DMS79 treated with DMSO at 0.1 percent for 48 hours (cell line): ENCODE results near the gene ITGB7.

Experiments
- DNase-seq: peaks from one replicate; lab custom pipeline; 2025; lab: John Stamatoyannopoulos, UW

Gene ITGB7

GRCh38 chr12:53196486-53196885 lies 10.6 kb downstream of the ITGB7 start:
- no peak for DNase-seq

DNA sequence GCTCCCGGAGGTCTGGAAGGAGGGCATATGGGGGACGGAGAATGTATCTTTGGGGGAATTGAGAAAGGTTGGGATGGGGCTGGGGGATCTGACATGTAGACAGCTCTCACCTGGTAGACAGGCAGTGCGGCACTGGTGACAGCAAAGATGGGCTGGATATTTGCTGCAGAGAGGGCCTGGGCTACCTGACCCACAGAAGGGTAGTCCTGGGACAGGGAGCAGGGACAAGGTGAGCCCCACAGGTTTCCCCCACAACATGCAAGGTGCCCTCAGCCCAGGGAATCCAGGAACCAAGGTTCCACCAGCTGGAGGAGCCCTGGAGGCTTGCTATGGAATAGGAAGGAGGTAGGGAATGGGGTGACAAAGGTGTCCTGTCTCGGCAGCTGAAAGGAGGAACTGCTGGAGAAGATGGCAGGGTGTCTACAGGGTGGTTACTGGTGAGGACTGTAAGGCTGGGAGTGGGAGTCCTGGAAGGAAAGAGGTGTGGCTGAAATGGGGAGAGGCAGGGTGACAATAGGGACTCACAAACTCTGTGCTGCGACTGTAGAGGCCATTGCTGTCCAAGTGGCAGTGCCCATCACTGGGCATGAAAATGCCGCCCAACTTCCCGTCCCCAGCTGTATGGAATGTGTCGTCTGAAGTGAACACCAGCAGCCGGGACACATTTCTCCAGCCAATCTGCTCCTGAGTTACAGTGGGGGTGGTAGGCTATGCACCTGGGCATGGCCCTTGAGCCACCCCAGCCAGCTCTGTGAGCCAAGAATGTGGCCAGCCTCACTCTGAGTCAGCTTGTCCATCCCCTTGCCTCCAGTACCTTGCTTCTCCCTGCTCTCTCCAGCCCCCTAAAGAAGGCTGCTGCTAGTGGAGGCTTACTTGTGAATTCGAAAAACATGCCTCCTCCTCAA lies 11.3 kb downstream of the ITGB7 start:
- no peak for DNase-seq

DNA sequence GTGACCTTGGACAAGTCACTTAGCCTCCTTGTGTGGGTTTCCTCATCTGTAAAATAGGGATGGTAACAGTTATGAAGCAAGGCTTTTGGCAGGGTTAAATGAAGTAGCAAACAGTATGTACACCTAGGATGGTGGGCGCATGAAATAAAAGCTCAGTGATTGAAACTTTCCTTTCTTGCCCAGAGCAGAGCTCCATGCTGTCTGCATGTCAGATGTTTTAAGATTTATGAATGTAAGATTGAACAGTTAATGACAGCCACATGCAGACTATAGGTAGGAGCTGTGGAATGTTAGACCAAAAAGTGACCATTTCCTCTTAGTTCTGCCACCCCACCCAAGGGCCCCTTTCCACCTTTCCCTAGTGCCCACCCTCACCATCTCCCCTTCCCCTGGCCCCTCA lies 12.1 kb downstream of the ITGB7 start:
- no peak for DNase-seq

DNA sequence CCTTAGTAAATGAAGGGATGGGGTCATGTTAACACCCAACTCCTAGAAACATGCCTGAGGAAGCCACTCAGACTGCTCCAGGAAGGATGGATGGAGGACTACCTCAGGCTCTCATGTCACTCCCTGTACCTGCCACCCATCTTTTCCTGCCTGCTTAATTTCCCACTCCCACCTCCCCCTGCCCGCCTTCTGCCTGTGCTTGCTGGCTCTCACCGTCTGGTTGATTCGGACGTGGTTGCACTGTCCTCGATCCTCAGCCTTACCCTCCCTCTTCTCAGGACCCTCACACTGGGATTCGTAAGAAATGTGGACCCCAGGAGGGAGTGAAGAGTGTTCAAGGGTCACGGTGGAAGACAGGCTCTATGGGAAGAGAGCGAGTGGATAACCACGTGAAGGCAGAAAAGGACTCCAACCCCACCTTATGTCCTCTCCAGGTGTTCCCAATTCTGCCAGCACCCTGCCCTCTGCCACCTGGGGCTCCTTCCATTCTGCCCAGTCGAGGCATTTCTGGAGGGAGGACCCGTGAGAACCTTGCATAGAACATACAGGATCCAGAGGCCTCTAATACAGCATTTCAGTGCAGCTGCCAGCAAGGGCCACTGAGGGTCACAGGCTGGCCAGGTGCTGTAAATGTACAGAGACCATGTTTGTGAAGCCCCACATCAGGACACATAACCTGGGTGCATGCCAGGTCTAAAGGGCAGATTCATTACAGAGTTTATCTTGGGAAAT lies 12.9 kb downstream of the ITGB7 start:
- no peak for DNase-seq

DNA sequence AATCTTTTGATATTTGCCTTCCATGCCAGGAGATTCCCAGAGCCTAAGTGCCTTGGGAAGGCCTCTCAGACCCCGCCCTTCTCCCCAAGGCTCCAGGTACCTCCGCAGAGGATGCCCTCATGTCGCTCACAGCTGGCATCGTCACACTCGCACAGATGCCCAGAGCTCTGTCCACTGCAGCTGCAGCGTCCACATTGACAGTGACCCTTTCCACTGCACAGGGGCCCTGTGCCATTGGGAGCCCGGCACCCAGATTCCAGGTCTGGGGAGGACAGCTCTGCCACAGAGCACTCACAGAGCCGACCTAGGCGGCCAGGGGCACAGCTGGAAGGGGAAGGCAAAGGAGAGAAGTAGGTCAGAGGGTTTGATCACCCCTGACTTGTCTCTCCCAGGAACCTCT lies 14.0 kb downstream of the ITGB7 start:
- DNase-seq, result no peak

DNA sequence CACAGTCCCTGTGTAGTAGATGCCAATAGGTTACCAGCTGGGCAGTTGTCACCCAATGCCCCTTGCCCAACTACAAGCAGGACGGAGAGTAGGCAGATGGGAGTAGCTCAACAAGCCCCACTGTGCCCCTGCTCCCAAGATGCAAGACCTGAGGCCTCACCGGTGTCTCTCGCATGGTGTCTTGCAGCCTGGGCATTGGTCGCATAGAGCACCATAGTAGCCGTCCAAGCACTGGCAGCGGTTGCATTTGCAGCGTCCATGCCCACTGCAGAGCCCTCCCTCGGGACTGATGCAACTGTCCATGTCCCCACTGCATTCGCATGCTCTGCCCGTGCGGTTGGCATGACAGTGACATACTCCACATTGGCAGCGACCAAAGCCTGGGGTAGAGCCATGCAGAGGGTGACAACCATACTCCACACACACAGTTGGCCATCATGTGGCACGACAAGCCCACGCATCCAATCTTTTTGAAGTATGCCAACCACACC lies 14.5 kb downstream of the ITGB7 start:
- no peak for DNase-seq

DNA sequence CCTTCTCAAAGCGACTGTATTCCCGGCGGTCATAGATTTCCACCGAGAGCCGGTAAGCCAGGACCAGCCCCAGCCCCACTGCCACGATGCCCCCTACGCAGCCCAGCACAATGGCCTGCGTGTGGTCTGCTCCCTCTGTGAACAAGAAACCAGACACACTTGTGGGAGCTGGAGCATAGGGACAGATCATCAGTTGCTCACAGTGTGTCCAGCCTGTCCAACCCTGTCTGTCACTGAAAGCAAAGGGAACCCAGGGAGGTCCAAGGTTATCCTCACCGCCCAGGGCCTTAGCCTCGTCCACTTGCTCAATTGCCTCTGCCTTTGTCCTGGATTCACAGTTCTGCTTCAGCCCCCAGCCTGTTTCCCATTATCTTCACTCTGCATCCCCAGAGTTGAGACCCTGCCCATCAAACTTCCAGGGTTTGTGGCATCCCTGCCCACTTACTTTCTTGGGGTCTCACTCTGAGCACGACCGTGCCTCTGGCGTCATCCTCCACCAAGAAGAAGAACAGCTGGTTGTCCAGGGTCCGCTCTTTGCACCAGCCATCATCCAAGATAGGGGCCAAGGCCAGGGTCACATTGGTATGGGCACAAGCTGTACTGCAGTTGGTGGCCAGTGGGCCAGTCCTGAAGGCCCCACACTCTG lies 15.0 kb downstream of the ITGB7 start:
- no peak for DNase-seq

DNA sequence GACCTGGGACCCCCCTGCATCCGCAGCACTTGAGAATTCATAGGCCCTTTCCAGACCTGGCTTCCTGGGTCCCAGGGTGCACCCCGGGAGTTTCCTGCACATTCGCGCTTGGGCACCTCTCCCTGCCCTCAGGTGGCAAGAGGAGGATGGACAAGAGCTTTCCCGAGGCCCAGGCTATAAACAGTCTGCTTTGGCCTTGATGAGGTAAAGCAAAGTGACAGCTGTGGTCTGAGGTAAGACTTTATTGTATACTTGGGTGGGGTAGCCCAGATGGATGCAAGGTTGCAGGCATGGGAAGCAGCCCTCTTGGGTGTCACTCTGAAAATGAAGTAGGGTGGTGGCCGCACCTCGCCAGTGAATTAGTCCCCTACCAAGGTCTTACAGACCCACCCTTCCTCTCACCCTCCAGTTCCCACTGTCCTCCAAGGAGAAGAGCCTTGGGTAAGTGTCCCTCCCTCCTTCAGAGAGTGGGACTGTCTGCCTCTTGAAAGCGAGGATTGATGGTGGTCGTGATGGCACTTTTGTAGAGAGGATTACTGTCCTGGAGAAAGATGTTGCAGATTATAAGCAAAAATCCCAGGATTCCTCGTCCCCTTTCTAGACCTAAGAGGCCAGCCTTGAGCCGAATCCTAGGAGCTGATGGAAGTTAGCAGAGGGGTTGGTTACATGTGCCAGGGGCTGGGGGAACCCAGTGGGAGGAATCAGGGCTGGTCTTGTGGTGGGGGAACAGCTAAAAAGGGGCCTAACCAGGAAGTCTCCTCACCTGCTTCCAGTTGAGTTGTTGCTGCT lies 15.8 kb downstream of the ITGB7 start:
- DNase-seq, result no peak

DNA sequence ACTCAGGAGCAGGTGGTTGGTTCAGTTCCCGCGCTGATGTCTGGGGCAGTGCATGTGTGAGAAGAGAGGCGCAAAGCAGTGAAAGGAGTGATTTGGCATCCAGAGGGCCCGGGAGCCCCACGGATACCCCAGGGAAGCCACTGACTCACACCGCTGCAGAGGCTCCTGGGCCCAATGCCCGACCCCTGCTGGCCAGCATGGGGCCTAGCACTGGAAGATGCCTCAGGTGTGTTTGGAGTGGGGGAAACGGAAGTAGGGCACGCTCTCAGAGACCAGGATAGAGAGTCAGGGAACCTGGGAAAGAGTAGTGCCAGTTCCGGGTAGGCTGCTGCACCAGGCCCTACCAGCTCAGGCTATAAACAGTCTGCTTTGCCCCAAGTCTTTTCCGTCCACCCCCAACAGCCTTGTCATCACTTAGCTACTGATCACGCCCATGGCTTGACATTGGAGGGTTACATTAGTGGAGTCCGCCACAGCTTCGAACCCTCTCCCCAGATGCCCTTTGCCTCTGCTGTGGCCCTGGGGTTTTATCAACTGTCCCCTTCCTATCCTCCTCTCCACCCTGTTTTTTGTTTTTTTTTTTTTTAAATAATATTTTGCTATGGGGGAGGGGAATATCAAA lies 16.8 kb downstream of the ITGB7 start:
- DNase-seq, result peak; percentile 18

DNA sequence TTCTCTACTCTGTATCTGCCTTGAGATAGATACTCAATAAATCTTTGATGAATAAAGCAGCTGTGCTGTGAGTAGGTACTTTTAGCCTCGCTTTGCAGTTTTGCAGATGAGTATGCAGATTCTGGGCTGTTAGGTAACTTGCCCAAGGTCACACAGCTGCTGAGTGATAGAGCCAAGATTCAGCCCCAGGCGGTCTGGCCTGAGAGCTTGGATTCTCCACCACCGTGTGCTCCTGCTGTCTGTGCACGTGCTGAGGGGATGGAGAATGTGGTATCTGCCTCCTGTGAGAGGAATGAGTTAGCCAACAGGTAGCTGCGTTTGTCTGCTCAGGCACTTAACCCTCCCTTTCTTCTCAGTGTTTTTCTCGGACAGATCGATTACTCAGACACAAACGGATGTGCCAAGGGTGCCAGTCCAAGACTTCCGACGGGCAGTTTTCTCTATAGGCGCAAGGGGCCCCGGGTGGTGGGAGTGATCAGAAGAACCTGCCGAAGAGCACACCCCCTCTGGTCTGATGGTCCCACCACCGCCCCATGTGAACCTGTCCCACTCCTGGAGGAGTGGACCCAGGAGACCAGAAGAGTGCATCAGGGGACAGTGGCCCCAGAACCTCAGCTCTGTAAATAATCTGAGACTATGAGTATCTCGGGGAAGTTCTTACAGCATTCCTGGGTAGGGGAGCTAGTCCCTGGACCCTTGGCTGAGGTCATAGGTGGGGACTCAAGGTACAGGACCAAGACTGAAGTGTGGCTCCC lies 19.7 kb downstream of the ITGB7 start:
- DNase-seq, result no peak

- no peak for DNase-seq
These were observed 20.3 kb downstream of the ITGB7 start for GRCh38 chr12:53186745-53187144.

DNA sequence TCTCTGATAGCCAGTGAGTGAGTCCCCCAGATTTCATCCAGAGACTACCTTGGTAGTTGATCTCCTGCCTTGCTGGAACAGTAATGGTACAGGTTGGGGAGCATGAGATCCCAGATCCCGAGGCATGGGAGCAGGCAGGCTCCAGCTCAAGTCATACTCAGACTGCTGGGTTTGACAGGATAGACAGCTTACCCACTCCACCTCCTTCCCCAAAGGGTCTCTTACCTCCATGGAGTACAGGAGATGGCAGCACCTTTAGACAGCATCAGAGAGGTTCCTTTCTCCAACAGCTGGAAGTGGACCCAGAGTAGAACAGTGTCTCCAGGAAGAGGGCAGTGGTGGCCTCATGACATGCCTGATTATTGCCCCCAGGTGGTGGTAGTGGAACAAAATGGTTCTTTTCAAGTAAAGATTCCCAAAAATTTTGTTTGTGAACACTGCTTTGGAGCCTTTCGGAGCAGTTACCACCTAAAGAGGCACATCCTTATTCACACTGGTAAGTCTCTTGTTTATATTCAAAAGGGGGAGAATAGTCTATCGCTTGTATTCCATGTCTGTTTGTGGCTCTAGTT lies 21.4 kb downstream of the ITGB7 start:
- no peak for DNase-seq

DNA sequence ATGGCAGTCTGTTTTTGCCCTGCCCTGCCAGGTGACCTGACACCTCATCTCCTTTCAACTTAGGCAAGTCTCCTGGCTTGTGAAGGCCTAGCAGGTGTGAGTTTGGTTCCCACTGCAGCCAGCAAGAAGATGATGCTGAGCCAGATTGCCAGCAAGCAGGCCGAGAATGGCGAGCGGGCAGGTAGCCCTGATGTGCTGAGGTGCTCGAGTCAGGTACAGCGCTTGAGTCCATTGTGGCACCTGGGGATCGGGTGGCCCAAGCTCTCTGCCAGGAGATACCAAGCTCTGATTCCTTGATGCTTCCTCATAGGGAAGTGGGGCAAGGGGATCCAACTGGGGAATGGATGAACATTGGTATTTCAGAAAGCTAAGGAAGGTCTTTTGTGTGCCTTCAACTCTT lies 22.2 kb downstream of the ITGB7 start:
- no peak for DNase-seq

- no peak for DNase-seq
These were observed 24.1 kb downstream of the ITGB7 start for GRCh38 chr12:53182903-53183302.

GRCh38 chr12:53181935-53182334 lies 25.1 kb downstream of the ITGB7 start:
- DNase-seq, result no peak

DNA sequence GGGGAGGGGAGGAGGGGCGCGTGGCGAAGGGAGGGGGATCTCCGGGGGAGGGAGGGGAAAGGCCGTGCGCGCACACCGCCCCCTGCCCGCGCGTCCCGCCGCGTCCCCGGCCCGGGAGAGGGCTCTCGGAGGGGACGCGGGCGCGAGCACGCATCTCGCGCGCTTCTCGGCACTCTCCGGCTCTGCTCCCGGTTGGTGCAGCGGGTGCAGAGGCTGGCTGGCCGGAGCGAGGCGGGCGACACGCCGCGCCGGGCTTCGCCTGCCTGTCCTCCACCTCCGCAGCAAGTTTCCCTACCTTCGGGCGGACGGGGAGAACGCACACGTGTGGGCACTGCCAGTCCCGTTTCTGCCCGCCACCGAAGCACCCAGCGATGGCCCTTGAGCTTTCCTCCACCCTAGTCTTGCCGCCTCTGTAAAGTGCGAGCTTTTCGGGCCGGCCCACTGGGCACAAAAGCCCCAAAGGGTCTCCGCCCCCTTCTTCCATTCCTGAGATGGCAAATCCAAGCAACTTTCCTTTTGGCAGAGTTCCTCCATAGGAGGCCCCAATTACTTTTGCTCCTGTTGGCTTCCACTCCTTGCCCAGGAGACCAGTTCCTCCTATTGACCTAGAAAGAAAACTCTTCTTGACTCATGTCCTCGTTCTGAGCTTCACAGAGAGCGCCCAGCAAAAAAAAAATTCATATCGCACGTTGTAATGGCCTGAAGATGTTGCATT lies 26.0 kb downstream of the ITGB7 start:
- DNase-seq, result no peak

DNA sequence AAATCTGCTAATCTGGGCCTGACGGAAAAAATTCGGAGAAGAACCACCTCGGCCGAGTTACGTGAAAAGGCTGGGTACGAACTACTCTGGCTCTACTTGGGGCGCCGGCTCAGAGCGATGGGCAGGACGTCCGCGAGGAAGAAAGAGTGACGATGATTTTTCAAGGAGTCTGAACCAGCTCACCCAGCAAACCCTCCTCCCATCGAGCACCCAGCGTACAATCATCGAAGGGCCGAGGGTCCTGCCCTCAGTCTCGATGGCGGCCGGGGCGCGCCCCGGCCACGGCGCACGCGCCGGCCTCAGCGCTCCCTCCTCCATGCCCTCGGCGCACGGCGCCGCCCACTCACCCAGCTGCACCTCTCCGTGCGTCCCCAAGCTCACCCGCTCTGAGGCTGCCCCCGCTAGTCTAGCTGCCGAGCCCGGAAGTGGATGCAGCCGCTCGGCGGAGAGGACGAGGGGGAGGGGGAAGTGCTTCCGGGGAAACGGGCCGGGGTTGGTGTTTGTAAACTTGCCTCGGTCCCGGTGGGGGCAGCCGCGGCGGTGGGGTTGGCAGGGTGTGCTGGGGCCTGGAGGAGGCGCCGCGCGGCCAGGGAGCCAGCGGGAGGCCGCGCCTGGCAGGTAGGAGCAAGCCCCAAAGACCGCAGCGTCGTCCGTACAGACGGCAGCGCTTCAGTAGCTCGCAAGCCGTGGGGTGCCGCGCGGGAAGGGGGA lies 26.7 kb downstream of the ITGB7 start, which contains the start of the genes CSAD and ZNF740:
Gene CSAD, minus strand, starts transcription at position 706 of the 711 bp plus-strand sequence. CDS start 7,455 bp downstream, outside the sequence.
Gene ZNF740, plus strand, starts transcription at position 503 of the 711 bp plus-strand sequence. CDS start 1,262 bp downstream, outside the sequence.
- DNase-seq, result peak; percentile 76

- DNase-seq, result no peak
These were observed 27.3 kb downstream of the ITGB7 start for GRCh38 chr12:53179687-53180219.
